SJCRH30 (cell line): ENCODE results near the gene PTCRA. TPM values are rescaled to one million over a fixed set of nuclear protein-coding genes. Genes with fewer than 3 reads are reported as not detected.
"Not testable (repeated sequence)": the region's sequence is repeated elsewhere in the genome, so short reads cannot be mapped to it uniquely, and the experiment has no call there.

ENCODE experiments used
- DNase-seq, 2 experiments: peaks; one replicate each; pipeline ENCODE4 v3.0.0-alpha.2; 2015 to 2020
- H3K27ac ChIP-seq: fragments of 250-450 bp; sonication (Bioruptor Pico); 2 replicates; pipeline ENCODE4 v1.5.1; 2020; ENCODE audit warnings: mild to moderate bottlenecking, moderate library complexity
- H3K27me3 ChIP-seq: fragments of 250-450 bp; sonication (Bioruptor Pico); 2 replicates; pipeline ENCODE4 v1.5.1; 2020; ENCODE audit warnings: mild to moderate bottlenecking, moderate library complexity
- H3K36me3 ChIP-seq: fragments of 250-450 bp; sonication (Bioruptor Pico); 2 replicates; pipeline ENCODE4 v1.5.1; 2020; ENCODE audit warnings: mild to moderate bottlenecking, moderate library complexity
- H3K4me1 ChIP-seq: fragments of 250-450 bp; sonication (Bioruptor Pico); 2 replicates; pipeline ENCODE4 v1.5.1; 2020; ENCODE audit warnings: mild to moderate bottlenecking, moderate library complexity
- H3K4me3 ChIP-seq: fragments of 250-450 bp; sonication (Bioruptor Pico); 2 replicates; pipeline ENCODE4 v1.5.1; 2020; ENCODE audit warnings: mild to moderate bottlenecking, moderate library complexity
- H3K9me3 ChIP-seq: fragments of 250-450 bp; sonication (Bioruptor Pico); replicated peaks from 2 replicates; pipeline ENCODE4 v1.5.1; 2020; ENCODE audit warnings: mild to moderate bottlenecking, moderate library complexity
- total RNA-seq: library from RNA; depleted of rRNA; stranded (reverse); fragments of >200 nt; shearing (Covaris generic); gene quantifications from 2 replicates; pipeline ENCODE4 v1.2.3, GENCODE V29; 2014

PTCRA gene
- total RNA-seq, 1 experiment from 2014 or later = not detected

GRCh38 chr6:42947950-42948349, 32.1 kb downstream of the PTCRA start:
- Histone ChIP-seq H3K9me3 (no peaks in the 10 kb centered on the region), H3K4me1 (no peaks in the 10 kb centered on the region), H3K4me3 (no peak overlapping the region), H3K27ac (no peak overlapping the region), H3K27me3 (no peaks in the 10 kb centered on the region), H3K36me3 (no peaks in the 10 kb centered on the region; the same call in 1 of the 2 replicates)
- DNase-seq = no peak

- Histone ChIP-seq H3K36me3 (no peaks in the 10 kb centered on the region), H3K4me1 (no peaks in the 10 kb centered on the region), H3K27ac (no peak overlapping the region), H3K4me3 (no peak overlapping the region), H3K9me3 (no peaks in the 10 kb centered on the region), H3K27me3 (no peaks in the 10 kb centered on the region)
- no peak for DNase-seq
Measured at GRCh38 chr6:42952389-42952788, 36.5 kb downstream of the PTCRA start.

- H3K9me3 ChIP-seq, H3K36me3 ChIP-seq, H3K4me1 ChIP-seq, H3K27me3 ChIP-seq, DNase-seq, H3K4me3 ChIP-seq, H3K27ac ChIP-seq: not testable (repeated sequence)
Measured at GRCh38 chr6:42954405-42954804, 38.6 kb downstream of the PTCRA start.

GRCh38 chr6:42958125-42958524, 42.3 kb downstream of the PTCRA start:
- no peaks in the 10 kb centered on the region for H3K27me3 ChIP-seq
- H3K27ac ChIP-seq = no peak overlapping the region
- H3K4me3 ChIP-seq = no peak overlapping the region
- no peaks in the 10 kb centered on the region for H3K9me3 ChIP-seq
- no peak for DNase-seq
- H3K36me3 ChIP-seq = no peaks in the 10 kb centered on the region
- no peaks in the 10 kb centered on the region for H3K4me1 ChIP-seq

GRCh38 chr6:42959917-42960242, 44.0 kb downstream of the PTCRA start:
- H3K4me3 ChIP-seq = no peak overlapping the region
- no peak for DNase-seq
- H3K4me1 ChIP-seq = no peaks in the 10 kb centered on the region

GRCh38 chr6:42960243-42961019, 44.6 kb downstream of the PTCRA start, which contains the start of gene GNMT:
TSS of gene GNMT (plus strand) at chr6:42960754. CDS start at chr6:42960768, 14 bp downstream.
- no peak for DNase-seq
- H3K27ac ChIP-seq = no peak within 1 kb of the TSS

More at GRCh38 chr6:42959917-42960242, 44.0 kb downstream of the PTCRA start:
- Histone ChIP-seq H3K27ac (no peak overlapping the region), H3K9me3 (no peaks in the 10 kb centered on the region), H3K36me3 (no peaks in the 10 kb centered on the region), H3K27me3 (no peaks in the 10 kb centered on the region)

GRCh38 chr6:42961020-42961470, 45.2 kb downstream of the PTCRA start:
- H3K36me3 ChIP-seq = no peaks in the 10 kb centered on the region
- no peak for DNase-seq
- no peak overlapping the region for H3K4me3 ChIP-seq
- H3K9me3 ChIP-seq = no peaks in the 10 kb centered on the region
- no peaks in the 10 kb centered on the region for H3K4me1 ChIP-seq
- no peaks in the 10 kb centered on the region for H3K27me3 ChIP-seq
- H3K27ac ChIP-seq = no peak overlapping the region

More at GRCh38 chr6:42960243-42961019, 44.6 kb downstream of the PTCRA start, which contains the start of gene GNMT:
- no peak within 1 kb of the TSS for H3K4me3 ChIP-seq
- no peaks in the 10 kb centered on the region for H3K36me3 ChIP-seq
- no peaks in the 10 kb centered on the region for H3K4me1 ChIP-seq
- H3K9me3 ChIP-seq = no peaks in the 10 kb centered on the region
- H3K27me3 ChIP-seq = no peaks in the 10 kb centered on the region

- no peak for DNase-seq
- Histone ChIP-seq H3K27me3 (no peaks in the 10 kb centered on the region), H3K27ac (no peak overlapping the region)
Measured at GRCh38 chr6:42962096-42962495, 46.2 kb downstream of the PTCRA start.

GRCh38 chr6:42962502-42963178, 46.8 kb downstream of the PTCRA start:
- Histone ChIP-seq H3K9me3 (no peaks in the 10 kb centered on the region), H3K4me1 (no peaks in the 10 kb centered on the region), H3K36me3 (no peaks in the 10 kb centered on the region), H3K27ac (no peak overlapping the region), H3K4me3 (no peak overlapping the region), H3K27me3 (no peaks in the 10 kb centered on the region)
- no peak for DNase-seq

More at GRCh38 chr6:42962096-42962495, 46.2 kb downstream of the PTCRA start:
- Histone ChIP-seq H3K9me3 (no peaks in the 10 kb centered on the region), H3K36me3 (no peaks in the 10 kb centered on the region), H3K4me3 (no peak overlapping the region), H3K4me1 (no peaks in the 10 kb centered on the region)

- H3K36me3 ChIP-seq = no peaks in the 10 kb centered on the region
- H3K27me3 ChIP-seq = no peaks in the 10 kb centered on the region
- DNase-seq = no peak
Measured at GRCh38 chr6:42963179-42963854, 47.5 kb downstream of the PTCRA start.

GRCh38 chr6:42963855-42964605, 48.2 kb downstream of the PTCRA start:
- Histone ChIP-seq H3K27me3 (no peaks in the 10 kb centered on the region), H3K27ac (no peak overlapping the region), H3K4me1 (no peaks in the 10 kb centered on the region), H3K9me3 (no peaks in the 10 kb centered on the region), H3K36me3 (no peaks in the 10 kb centered on the region), H3K4me3 (no peak overlapping the region)
- DNase-seq = peak; percentile 42 to 52

More at GRCh38 chr6:42963179-42963854, 47.5 kb downstream of the PTCRA start:
- no peaks in the 10 kb centered on the region for H3K9me3 ChIP-seq
- H3K4me3 ChIP-seq = no peak overlapping the region
- no peak overlapping the region for H3K27ac ChIP-seq
- H3K4me1 ChIP-seq = no peaks in the 10 kb centered on the region

GRCh38 chr6:42966571-42966970, 50.7 kb downstream of the PTCRA start:
- Histone ChIP-seq H3K36me3 (no peaks in the 10 kb centered on the region), H3K4me1 (peaks cover 5% of the 10 kb centered on the region; the same call in 1 of the 2 replicates), H3K27ac (no peak overlapping the region), H3K4me3 (no peak overlapping the region), H3K9me3 (no peaks in the 10 kb centered on the region), H3K27me3 (no peaks in the 10 kb centered on the region)
- DNase-seq = no peak

GRCh38 chr6:42967228-42967627, 51.4 kb downstream of the PTCRA start:
- no peaks in the 10 kb centered on the region for H3K9me3 ChIP-seq
- DNase-seq = no peak
- H3K27me3 ChIP-seq = no peaks in the 10 kb centered on the region
- H3K4me1 ChIP-seq = peaks cover 5% of the 10 kb centered on the region; the same call in 1 of the 2 replicates
- no peak overlapping the region for H3K4me3 ChIP-seq
- no peak overlapping the region for H3K27ac ChIP-seq
- H3K36me3 ChIP-seq = no peaks in the 10 kb centered on the region

GRCh38 chr6:42968126-42968701, 52.4 kb downstream of the PTCRA start:
- Histone ChIP-seq H3K9me3 (no peaks in the 10 kb centered on the region), H3K4me3 (no peak overlapping the region), H3K27ac (no peak overlapping the region), H3K4me1 (peaks cover 5% of the 10 kb centered on the region; the same call in 1 of the 2 replicates), H3K27me3 (no peaks in the 10 kb centered on the region), H3K36me3 (no peaks in the 10 kb centered on the region)
- DNase-seq = no peak
